ENCODE results near the gene AMN.

- TF ChIP-seq POLR2A (IDR thresholded peaks at IDR 0.05; ENCODE audit: low read depth, low read length) (peak; percentile 13; the same call in 1 of the 2 replicates), POLR2AphosphoS5 (IDR thresholded peaks at IDR 0.05; ENCODE audit: low read depth, low read length) (no peak)
These were observed 7.0 kb upstream of the AMN start for GRCh38 chr14:102915292-102916110.
